Stimulated activated CD4-positive, alpha-beta T cell treated with anti-CD3 and anti-CD28 coated beads, TNF-alpha, amount 100 ng/mL, for 24 hours (primary cell): ENCODE results near the gene BBS12.
"Not testable (repeated sequence)": the region's sequence is repeated elsewhere in the genome, so short reads cannot be mapped to it uniquely, and the experiment has no call there.

Source experiments
- DNase-seq, 3 experiments: peaks; one replicate each; pipeline ENCODE4 v3.0.0-alpha.2; 2020; ENCODE audit warnings: low read depth in 3 of 3

Gene BBS12

DNA sequence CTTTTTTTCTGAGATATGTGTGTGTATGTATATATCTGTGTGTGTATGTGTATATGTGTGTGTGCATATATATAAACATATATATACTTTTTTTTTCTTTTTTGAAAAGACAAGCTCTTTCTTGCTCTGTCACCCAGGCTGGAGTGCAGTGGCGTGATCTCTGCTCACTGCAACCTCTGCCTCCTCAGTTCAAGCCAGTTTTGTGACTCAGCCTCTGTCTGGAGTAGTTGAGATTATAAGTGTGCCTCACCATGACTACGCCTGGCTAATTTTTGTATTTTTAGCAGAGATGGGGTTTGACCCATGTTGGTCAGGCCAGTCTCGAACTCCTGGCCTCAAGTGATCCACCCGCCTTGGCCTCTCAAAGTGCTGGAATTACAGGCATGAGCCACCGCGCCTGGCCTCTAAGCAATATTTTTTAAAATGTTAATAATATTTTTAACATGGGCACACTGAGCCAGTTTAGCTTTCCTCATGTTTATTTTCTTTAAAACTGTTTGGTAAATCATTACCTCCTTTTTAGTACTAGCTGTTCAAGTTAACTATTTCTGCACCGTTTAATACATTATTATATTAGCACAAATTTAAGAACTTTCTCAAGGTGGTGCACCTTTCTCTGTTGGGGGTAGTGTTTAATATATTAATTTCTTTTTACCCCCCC lies 33.3 kb downstream of the BBS12 start:
- no peak for DNase-seq

- no peak for DNase-seq
These were observed 33.8 kb downstream of the BBS12 start for GRCh38 chr4:122766353-122766705.

DNA sequence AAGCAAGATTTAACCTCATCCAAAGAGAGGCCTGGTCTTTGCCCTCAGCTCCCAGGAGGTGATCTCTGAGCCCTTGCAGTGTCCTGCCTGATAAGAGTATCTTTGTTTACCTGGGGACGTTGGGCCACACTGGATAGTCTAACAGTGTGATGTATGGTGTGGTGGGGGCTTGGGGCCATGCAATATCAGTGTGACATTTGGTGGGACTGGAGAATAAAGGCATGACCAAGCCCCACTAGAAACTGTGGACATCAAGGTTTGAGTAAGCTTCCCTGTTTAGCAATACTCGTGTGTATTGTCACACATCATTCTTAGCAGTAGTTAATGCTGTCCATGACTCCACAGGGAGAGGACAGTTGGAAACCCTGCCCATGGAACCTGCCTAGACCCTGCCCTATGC lies 34.4 kb downstream of the BBS12 start:
- no peak for DNase-seq

DNA sequence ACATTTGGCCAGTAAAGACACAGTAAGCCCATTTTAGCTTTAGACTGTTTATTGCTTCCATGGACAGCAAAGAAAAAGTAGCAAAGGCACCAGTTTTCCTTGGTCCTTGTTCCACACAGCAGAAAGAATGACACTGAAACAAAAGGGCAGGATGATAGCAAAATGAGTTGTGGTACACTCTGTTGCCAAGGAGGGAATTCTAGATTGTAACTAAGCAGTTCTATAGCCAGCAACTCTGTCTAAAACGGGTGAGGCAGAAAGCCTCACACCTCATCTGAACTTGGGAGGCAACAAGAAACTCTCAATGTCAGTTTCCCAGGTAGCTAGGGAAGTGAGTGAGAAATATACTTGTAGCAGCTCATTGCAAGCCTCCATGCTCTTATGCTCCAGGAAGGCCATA lies 39.2 kb downstream of the BBS12 start:
- DNase-seq = no peak

GRCh38 chr4:122772311-122772710 lies 39.8 kb downstream of the BBS12 start:
- DNase-seq = no peak

DNA sequence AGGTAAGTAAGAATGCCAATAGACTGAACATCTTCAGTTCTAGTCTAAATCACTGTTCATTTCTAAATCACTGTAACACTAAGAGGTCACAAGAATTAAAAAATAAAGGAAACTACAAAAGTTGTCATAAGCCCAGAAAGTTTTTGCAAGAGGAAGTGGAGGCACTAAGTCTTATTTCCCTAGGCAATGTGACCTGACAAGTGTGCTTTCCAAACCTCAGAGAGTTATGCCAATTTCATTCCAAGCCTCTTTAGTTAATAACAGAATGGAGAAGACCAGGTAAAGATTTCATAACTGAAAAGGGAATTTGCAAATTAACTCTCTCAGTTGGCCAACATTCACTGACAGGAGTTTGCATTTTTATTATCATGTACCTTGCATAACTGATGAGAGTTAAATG lies 40.5 kb downstream of the BBS12 start:
- no peak for DNase-seq

- no peak for DNase-seq
These were observed 42.5 kb downstream of the BBS12 start for GRCh38 chr4:122775039-122775438.

GRCh38 chr4:122775987-122776836 lies 43.7 kb downstream of the BBS12 start:
- no peak for DNase-seq

GRCh38 chr4:122776916-122777315 lies 44.4 kb downstream of the BBS12 start:
- DNase-seq = no peak

DNA sequence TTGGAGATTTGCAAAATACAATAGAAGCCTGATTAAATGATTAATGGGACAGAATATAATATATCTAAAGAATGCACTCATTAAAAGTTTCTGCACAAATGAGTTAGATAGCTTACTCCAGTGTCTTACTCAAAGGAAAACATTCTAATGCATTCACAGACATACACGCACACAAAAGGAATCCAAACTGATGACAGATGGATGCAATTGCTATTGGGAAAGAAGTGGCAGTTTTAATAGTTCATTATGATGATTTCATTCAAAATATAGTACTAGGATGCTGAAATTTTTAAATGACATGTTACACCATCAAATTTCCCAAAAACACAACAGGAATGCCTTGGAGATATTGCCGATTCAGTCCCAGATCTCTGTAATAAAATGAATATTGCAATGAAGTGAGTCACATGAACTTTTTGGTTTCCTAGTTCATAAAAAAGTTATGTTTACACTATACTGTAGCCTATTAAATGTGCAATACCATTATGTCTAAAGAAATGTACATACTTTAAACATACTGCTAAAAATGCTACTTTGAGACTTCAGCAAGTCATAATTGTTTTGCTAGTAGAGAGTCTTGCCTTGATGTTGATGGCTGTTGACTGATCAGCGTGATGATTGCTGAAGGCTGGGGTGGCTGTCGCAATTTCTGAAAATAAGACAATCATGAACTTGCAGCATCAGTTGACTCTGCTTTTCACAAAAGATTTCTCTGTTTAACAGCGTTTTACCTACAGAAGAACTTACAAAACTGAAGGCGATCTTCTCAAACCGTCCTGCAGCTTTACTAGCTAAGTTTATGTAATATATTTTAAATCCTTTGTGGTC lies 45.6 kb downstream of the BBS12 start:
- DNase-seq = no peak

- DNase-seq = no peak
These were observed 49.0 kb downstream of the BBS12 start for GRCh38 chr4:122781486-122781885.

DNA sequence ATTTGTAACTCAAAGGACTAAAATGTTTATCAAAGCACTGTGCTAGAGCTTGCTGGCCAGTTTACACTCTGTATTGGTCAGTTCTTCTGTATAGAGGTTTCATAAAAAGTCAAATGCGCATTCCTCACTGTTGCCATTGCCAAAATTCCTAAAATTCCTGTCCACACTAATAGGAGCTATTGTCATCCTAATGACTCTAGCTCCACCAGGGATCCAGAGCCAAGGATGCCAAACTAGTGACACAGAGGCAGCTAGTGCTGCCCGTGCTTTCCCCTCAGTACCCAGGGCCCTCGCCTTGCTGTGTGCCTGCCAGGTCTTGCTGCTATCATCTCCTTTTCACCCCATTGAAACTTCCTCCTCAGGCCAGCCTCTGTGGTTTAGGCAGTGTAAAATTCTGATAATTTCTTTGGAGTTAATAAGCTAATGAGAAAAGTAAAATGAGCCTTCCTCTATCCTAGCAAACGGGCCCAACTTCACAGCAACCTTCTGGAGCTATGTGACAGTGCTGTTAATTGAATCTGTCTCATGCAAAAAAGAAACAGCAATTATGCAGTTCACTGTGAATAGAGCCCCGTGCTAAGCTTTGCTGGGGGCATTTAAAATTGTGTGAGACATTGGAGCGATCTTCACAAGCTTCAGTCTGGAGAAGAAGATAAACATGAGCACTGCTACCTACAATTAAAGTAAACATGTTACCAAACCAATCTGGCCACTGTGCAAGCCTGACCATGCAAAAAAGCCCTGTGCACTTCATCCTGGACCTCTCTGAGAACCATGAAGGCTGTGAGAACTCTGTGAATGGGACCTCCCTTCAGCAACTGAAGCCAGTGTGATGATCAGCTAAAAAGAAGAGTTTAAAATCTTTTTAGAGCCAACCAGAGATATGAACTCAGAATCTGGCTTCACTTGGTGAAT lies 51.1 kb downstream of the BBS12 start:
- DNase-seq = no peak

- no peak for DNase-seq
These were observed 51.8 kb downstream of the BBS12 start for GRCh38 chr4:122784261-122784660.

GRCh38 chr4:122785099-122785498 lies 52.6 kb downstream of the BBS12 start:
- DNase-seq = no peak

DNA sequence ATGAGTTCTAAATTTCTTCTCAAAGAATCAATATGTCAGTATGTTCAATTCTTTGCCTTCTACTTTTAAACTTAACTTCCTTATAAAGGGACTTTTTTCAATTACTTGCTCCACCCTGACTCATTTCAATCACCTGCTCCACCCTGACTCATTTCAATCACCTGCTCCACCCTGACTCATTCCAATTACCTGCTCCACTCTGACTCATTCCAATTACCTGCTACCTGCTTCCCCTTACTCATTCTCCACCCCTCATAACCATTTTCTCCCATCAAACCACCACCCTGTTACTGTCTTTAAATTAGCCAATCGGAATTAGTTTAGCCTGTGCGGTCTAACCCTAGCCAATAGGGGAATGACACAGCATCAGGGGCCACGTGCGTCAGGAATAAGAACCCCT lies 53.8 kb downstream of the BBS12 start:
- DNase-seq = not testable (repeated sequence)

- not testable (repeated sequence) for DNase-seq
These were observed 54.4 kb downstream of the BBS12 start for GRCh38 chr4:122786920-122787319.

- DNase-seq = no peak
These were observed 55.4 kb downstream of the BBS12 start for GRCh38 chr4:122787940-122788339.

- DNase-seq = no peak
These were observed 56.4 kb downstream of the BBS12 start for GRCh38 chr4:122788935-122789334.

DNA sequence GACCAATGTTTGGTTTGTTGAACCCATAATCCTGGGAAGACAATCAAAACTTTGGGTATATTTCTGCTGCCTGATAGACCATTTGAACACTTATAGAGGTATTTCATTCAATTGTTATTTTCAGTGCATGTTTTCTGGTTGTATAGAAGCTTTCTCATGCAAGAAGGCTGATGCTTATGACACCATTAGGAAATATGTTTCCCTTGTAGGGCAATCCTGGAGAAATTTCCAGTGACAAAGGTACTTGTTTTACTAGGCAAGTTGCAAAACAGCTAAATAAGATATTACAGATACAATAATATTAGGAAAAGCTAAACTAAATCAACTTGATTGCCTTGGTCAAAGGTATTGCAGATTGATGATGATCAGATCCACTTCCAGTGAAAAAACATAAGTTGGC lies 61.3 kb downstream of the BBS12 start:
- DNase-seq = no peak
